PC-3 (cell line): ENCODE data around the gene RYR2. TPM values are rescaled to one million over a fixed set of nuclear protein-coding genes. Genes with fewer than 3 reads are reported as not detected.

Source experiments
- ATAC-seq: fragments of 200-7000 bp; cut with Tn5 transposase; 2 replicates; pipeline ENCODE4 v1.9.1; 2020; ENCODE audit warnings: mild to moderate bottlenecking, moderate library complexity
- BruUV-seq: library from RNA; stranded (reverse); fragments of 400-500 nt; replicated peaks from 2 replicates; lab custom pipeline; 2021; lab: Mats Ljungman, UMichigan
- CTCF ChIA-PET: fragments of 300-600 bp; sonication (Branson Sonifier 250); formaldehyde crosslinking; loops from one replicate; lab custom pipeline; 2022; ENCODE audit warnings: antibody characterized with exemption; lab: Charles Lee
- POLR2A ChIA-PET: fragments of 300-600 bp; sonication (Branson Sonifier 250); formaldehyde crosslinking; loops from one replicate; lab custom pipeline; 2022; ENCODE audit warnings: antibody characterized with exemption; ENCODE audit not compliant: unreplicated experiment; lab: Charles Lee
- DNase-seq: peaks from one replicate; pipeline ENCODE4 v3.0.0-alpha.2; 2015
- H2AFZ ChIP-seq: fragments of 300-600 bp; sonication (generic); 2 replicates; pipeline ENCODE4 v1.6.0; 2016; ENCODE audit warnings: antibody characterized with exemption, low read length
- H3F3A ChIP-seq: fragments of 300-600 bp; sonication (generic); one replicate; pipeline ENCODE4 v1.6.0; 2017; ENCODE audit warnings: antibody characterized with exemption, low read length, control low read depth, mild to moderate bottlenecking; ENCODE audit not compliant: unreplicated experiment
- H3K27ac ChIP-seq: fragments of 300-600 bp; sonication (generic); 2 replicates; pipeline ENCODE4 v1.5.1; 2016; ENCODE audit warnings: mild to moderate bottlenecking, low read length
- H3K27me3 ChIP-seq: fragments of 300-600 bp; sonication (generic); 2 replicates; pipeline ENCODE4 v1.6.1; 2016; ENCODE audit warnings: low read length, mixed read lengths
- H3K36me3 ChIP-seq: fragments of 300-600 bp; sonication (generic); 2 replicates; pipeline ENCODE4 v1.6.1; 2016; ENCODE audit warnings: low read depth, mixed run types, low read length, mixed read lengths
- H3K4me1 ChIP-seq: fragments of 300-600 bp; sonication (generic); 2 replicates; pipeline ENCODE4 v1.5.1; 2016; ENCODE audit warnings: low read length; ENCODE audit not compliant: insufficient read depth
- H3K4me2 ChIP-seq: fragments of 300-600 bp; sonication (generic); 2 replicates; pipeline ENCODE4 v1.6.0; 2016; ENCODE audit warnings: low read length
- H3K4me3 ChIP-seq: fragments of 300-600 bp; sonication (generic); 2 replicates; pipeline ENCODE4 v1.5.1; 2016; ENCODE audit warnings: mild to moderate bottlenecking, low read length, mixed read lengths
- H3K79me2 ChIP-seq: fragments of 300-600 bp; sonication (generic); 2 replicates; pipeline ENCODE4 v1.6.1; 2017; ENCODE audit warnings: low read length, mixed read lengths
- H3K9ac ChIP-seq: fragments of 300-600 bp; sonication (generic); 2 replicates; pipeline ENCODE4 v1.6.0; 2016; ENCODE audit warnings: mild to moderate bottlenecking, low read length
- H3K9me2 ChIP-seq: fragments of 300-600 bp; sonication (generic); replicated peaks from 2 replicates; pipeline ENCODE4 v1.6.1; 2016; ENCODE audit warnings: mixed run types, low read length, mixed read lengths
- H3K9me3 ChIP-seq: fragments of 300-600 bp; sonication (generic); 2 replicates; pipeline ENCODE4 v1.6.1; 2016; ENCODE audit warnings: low read length, mixed read lengths
- H4K20me1 ChIP-seq: fragments of 300-600 bp; sonication (generic); 2 replicates; pipeline ENCODE4 v1.6.1; 2016; ENCODE audit warnings: low read length, mixed read lengths
- EZH2 ChIP-seq: fragments of 300-600 bp; sonication (generic); IDR thresholded peaks from one replicate; pipeline ENCODE4 v1.6.1; 2017; ENCODE audit warnings: antibody characterized with exemption, mild to moderate bottlenecking, low read length; ENCODE audit not compliant: unreplicated experiment
- EZH2phosphoT487 ChIP-seq: fragments of 300-600 bp; sonication (generic); IDR thresholded peaks from 2 replicates; pipeline ENCODE4 v1.6.1; 2018; ENCODE audit warnings: mild to moderate bottlenecking, antibody characterized with exemption, low read length, borderline replicate concordance
- intact Hi-C: fragments of 100-400 bp; cut with micrococcal nuclease; formaldehyde crosslinking; loops from 2 replicates; pipeline ENCODE4 v1.9.0; 2023
- total RNA-seq: library from RNA; depleted of rRNA; stranded (reverse); fragments of >200 nt; gene quantifications from 2 replicates; pipeline ENCODE4 v1.2.3, GENCODE V29; 2014
- TF ChIP-seq, protein P1 (sequence below): fragments of 300-600 bp; sonication (generic); conservative IDR thresholded peaks from 2 replicates; pipeline ENCODE4 v1.5.1; 2017; ENCODE audit warnings: antibody characterized with exemption, low read depth, mild to moderate bottlenecking, low read length

Gene RYR2
- total RNA-seq, 1 experiment from 2014 or later: not detected

DNA sequence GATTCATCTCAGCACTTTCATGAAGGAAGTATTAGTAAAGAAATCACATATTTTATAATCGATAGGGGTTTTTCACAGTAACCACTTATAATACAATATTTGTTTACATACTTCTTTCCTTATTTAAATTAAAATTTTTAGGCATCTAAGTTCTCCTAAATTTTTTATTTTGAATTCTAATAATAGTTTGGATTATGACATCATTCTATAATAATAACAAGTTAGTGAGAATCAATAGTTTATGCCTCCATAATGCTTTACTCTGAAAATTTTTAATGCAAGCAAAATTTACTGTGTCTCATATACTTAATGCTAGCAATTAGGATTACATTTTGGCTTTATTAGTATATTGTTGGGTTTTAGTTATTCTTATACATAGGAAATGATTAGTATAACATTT lies 596.6 kb downstream of the RYR2 start:
- H3K27ac ChIP-seq: no peak overlapping the region
- H3K4me3 ChIP-seq: no peak overlapping the region
- ChIA-PET CTCF (interaction anchor here (0.6 kb wide), 1 partner anchor 771 kb away, joined by 4 read pairs; no protein-coding TSS in a partner anchor), POLR2A (no interaction called here)
- no peaks in the 10 kb centered on the region for H3K79me2 ChIP-seq
- H4K20me1 ChIP-seq: no peaks in the 10 kb centered on the region
- DNase-seq (no peak), ATAC-seq (no peak)
- no peak overlapping the region for H3K9ac ChIP-seq
- no peaks in the 10 kb centered on the region for H3K36me3 ChIP-seq
- H3K9me3 ChIP-seq: no peaks in the 10 kb centered on the region
- intact Hi-C loops: no loop called here
- no peak overlapping the region for H2AFZ ChIP-seq
- no peaks in the 10 kb centered on the region for H3K4me1 ChIP-seq
- no peak overlapping the region for H3K4me2 ChIP-seq
- TF ChIP-seq EZH2 (no peak), EZH2phosphoT487 (no peak)
- TF ChIP-seq, protein P1, sequence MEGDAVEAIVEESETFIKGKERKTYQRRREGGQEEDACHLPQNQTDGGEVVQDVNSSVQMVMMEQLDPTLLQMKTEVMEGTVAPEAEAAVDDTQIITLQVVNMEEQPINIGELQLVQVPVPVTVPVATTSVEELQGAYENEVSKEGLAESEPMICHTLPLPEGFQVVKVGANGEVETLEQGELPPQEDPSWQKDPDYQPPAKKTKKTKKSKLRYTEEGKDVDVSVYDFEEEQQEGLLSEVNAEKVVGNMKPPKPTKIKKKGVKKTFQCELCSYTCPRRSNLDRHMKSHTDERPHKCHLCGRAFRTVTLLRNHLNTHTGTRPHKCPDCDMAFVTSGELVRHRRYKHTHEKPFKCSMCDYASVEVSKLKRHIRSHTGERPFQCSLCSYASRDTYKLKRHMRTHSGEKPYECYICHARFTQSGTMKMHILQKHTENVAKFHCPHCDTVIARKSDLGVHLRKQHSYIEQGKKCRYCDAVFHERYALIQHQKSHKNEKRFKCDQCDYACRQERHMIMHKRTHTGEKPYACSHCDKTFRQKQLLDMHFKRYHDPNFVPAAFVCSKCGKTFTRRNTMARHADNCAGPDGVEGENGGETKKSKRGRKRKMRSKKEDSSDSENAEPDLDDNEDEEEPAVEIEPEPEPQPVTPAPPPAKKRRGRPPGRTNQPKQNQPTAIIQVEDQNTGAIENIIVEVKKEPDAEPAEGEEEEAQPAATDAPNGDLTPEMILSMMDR: no peak
- no peaks in the 10 kb centered on the region for H3K9me2 ChIP-seq
- no peaks in the 10 kb centered on the region for H3F3A ChIP-seq
- no TSS peak for BruUV-seq
- H3K27me3 ChIP-seq: peaks cover 17% of the 10 kb centered on the region; the same call in 1 of the 2 replicates

- H3K9me2 ChIP-seq: no peaks in the 10 kb centered on the region
- intact Hi-C loops: no loop called here
- no peak for DNase-seq
- no peak for ATAC-seq
- H3K9ac ChIP-seq: no peak overlapping the region
- no peak overlapping the region for H3K4me3 ChIP-seq
- CTCF ChIA-PET: no interaction called here
- H3K9me3 ChIP-seq: no peaks in the 10 kb centered on the region
- H3F3A ChIP-seq: no peaks in the 10 kb centered on the region
- H3K27me3 ChIP-seq: peaks cover 22% of the 10 kb centered on the region; the same call in 1 of the 2 replicates
- no TSS peak for BruUV-seq
- no peak overlapping the region for H3K4me2 ChIP-seq
- no peaks in the 10 kb centered on the region for H3K79me2 ChIP-seq
- no peaks in the 10 kb centered on the region for H3K4me1 ChIP-seq
- no peak overlapping the region for H3K27ac ChIP-seq
- POLR2A ChIA-PET: no interaction called here
- TF ChIP-seq EZH2phosphoT487 (no peak), EZH2 (no peak)
- TF ChIP-seq, protein P1: no peak
- H3K36me3 ChIP-seq: no peaks in the 10 kb centered on the region
- no peak overlapping the region for H2AFZ ChIP-seq
- no peaks in the 10 kb centered on the region for H4K20me1 ChIP-seq
Measured at GRCh38 chr1:237640011-237640671, 598.2 kb downstream of the RYR2 start.

GRCh38 chr1:237640966-237641365 lies 599.0 kb downstream of the RYR2 start:
- Histone ChIP-seq H3K9me2 (no peaks in the 10 kb centered on the region), H4K20me1 (no peaks in the 10 kb centered on the region), H3K9me3 (no peaks in the 10 kb centered on the region), H3K4me2 (no peak overlapping the region), H3K36me3 (no peaks in the 10 kb centered on the region), H3K27ac (no peak overlapping the region), H3F3A (no peaks in the 10 kb centered on the region), H3K4me3 (no peak overlapping the region), H3K9ac (no peak overlapping the region), H3K4me1 (no peaks in the 10 kb centered on the region), H2AFZ (no peak overlapping the region), H3K79me2 (no peaks in the 10 kb centered on the region), H3K27me3 (peaks cover 27% of the 10 kb centered on the region; the same call in 1 of the 2 replicates)
- TF ChIP-seq, protein P1: no peak
- TF ChIP-seq EZH2phosphoT487 (no peak), EZH2 (no peak)
- intact Hi-C loops: no loop called here
- ATAC-seq (no peak), DNase-seq (no peak)
- CTCF ChIA-PET: no interaction called here
- POLR2A ChIA-PET: no interaction called here
- no TSS peak for BruUV-seq
